Testis (tissue), 2 donors: ENCODE measurements around the gene TRAK1.

Source experiments
- POLR2A ChIP-seq: fragments of 450-650 bp; IDR thresholded peaks from one replicate; pipeline ENCODE4 v1.6.1; 2017; ENCODE audit warnings: antibody characterized with exemption, mild to moderate bottlenecking, moderate library complexity
- TF ChIP-seq, protein P1 (sequence below), 3 experiments: fragments of 450-650 bp in 2 of 3; fragments of 200-600 bp in 1 of 3; sonication (generic) in 1 of 3; IDR thresholded peaks; one replicate each; pipeline ENCODE4 v1.5.1; 2016 to 2019; ENCODE audit warnings: antibody characterized with exemption in 3 of 3, mild to moderate bottlenecking in 2 of 3, moderate library complexity in 1 of 3

DNA sequence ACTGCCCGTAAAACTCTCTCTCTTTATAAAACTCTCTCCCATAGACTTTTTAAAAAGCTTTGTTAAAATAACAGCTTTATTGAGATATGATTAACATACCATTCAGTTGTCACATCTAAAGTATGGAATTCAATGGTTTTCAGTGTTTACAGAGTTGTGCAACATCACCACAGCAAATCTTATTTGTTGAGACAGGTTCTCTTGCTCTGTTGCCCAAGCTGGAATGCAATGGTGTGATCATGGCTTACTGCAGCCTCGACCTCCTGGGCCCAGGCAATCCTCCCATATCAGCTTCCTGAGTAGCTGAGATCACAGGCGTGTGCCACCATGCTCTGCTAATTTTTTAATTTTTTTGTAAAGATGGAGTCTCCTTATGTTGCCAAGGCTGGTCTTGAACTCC lies 35.9 kb upstream of the TRAK1 start:
- TF ChIP-seq, protein P1, sequence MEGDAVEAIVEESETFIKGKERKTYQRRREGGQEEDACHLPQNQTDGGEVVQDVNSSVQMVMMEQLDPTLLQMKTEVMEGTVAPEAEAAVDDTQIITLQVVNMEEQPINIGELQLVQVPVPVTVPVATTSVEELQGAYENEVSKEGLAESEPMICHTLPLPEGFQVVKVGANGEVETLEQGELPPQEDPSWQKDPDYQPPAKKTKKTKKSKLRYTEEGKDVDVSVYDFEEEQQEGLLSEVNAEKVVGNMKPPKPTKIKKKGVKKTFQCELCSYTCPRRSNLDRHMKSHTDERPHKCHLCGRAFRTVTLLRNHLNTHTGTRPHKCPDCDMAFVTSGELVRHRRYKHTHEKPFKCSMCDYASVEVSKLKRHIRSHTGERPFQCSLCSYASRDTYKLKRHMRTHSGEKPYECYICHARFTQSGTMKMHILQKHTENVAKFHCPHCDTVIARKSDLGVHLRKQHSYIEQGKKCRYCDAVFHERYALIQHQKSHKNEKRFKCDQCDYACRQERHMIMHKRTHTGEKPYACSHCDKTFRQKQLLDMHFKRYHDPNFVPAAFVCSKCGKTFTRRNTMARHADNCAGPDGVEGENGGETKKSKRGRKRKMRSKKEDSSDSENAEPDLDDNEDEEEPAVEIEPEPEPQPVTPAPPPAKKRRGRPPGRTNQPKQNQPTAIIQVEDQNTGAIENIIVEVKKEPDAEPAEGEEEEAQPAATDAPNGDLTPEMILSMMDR (IDR thresholded peaks at IDR 0.05): no peak
- TF ChIP-seq POLR2A: no peak
